Sigmoid colon (tissue), 3 donors: Measurements from ENCODE around the gene PTPRA.

Experiments used
- POLR2A ChIP-seq, 2 donors: fragments of 450-650 bp; IDR thresholded peaks; one replicate each; pipeline ENCODE4 v1.6.1; 2016; ENCODE audit warnings: antibody characterized with exemption in 2 of 2, mild to moderate bottlenecking in 2 of 2, moderate library complexity in 2 of 2
- TF ChIP-seq, protein P1 (sequence below), 4 experiments: fragments of 450-650 bp in 3 of 4; fragments of 200-600 bp in 1 of 4; IDR thresholded peaks; one replicate each; pipeline ENCODE4 v1.5.1; 2016 to 2019; ENCODE audit warnings: antibody characterized with exemption in 4 of 4, mild to moderate bottlenecking in 3 of 4, moderate library complexity in 2 of 4

DNA sequence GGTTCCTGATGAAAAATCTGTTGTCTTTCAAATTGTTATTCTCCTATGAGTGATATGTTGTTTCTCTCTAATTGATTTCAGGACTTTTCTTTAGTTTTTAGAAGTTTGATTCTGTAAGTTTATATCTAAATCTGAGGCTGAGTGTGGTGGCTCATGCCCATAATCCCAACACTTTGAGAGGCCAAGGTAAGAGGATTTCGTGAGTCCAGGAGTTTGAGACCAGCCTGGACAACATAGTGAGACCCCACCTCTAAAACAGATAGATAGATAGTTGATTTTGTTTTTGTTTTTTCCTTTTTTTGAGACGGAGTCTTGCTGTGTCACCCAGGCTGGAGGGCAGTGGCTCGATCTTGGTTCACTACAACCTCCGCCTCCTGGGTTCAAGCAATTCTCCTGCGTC is 64.6 kb downstream of the PTPRA start:
- no peak for TF ChIP-seq POLR2A (IDR thresholded peaks at IDR 0.05)
- TF ChIP-seq, protein P1, sequence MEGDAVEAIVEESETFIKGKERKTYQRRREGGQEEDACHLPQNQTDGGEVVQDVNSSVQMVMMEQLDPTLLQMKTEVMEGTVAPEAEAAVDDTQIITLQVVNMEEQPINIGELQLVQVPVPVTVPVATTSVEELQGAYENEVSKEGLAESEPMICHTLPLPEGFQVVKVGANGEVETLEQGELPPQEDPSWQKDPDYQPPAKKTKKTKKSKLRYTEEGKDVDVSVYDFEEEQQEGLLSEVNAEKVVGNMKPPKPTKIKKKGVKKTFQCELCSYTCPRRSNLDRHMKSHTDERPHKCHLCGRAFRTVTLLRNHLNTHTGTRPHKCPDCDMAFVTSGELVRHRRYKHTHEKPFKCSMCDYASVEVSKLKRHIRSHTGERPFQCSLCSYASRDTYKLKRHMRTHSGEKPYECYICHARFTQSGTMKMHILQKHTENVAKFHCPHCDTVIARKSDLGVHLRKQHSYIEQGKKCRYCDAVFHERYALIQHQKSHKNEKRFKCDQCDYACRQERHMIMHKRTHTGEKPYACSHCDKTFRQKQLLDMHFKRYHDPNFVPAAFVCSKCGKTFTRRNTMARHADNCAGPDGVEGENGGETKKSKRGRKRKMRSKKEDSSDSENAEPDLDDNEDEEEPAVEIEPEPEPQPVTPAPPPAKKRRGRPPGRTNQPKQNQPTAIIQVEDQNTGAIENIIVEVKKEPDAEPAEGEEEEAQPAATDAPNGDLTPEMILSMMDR (IDR thresholded peaks at IDR 0.05): no peak
